CD8-positive, alpha-beta memory T cell (primary cell): Measurements from ENCODE around the gene RIC3. TPM values are rescaled to one million over a fixed set of nuclear protein-coding genes. Genes with fewer than 3 reads are reported as not detected.

Experiments used
- CTCF ChIA-PET: fragments of 350-600 bp; sonication (Branson Sonifier 250); formaldehyde crosslinking; loops from one replicate; lab custom pipeline; 2021; ENCODE audit warnings: antibody characterized with exemption; lab: Charles Lee
- POLR2A ChIA-PET: fragments of 350-600 bp; sonication (Branson Sonifier 250); formaldehyde crosslinking; loops from one replicate; lab custom pipeline; 2021; ENCODE audit warnings: antibody characterized with exemption; lab: Charles Lee
- DNase-seq, 5 donors: peaks; one replicate each; pipeline versions ENCODE4 v3.0.0 to v3.0.0-alpha.2; 2020 to 2022; ENCODE audit warnings: mixed read lengths in 1 of 5
- H3K27ac ChIP-seq: one replicate; pipeline ENCODE4 v1.7.0; 2013; ENCODE audit warnings: low read depth, mild to moderate bottlenecking, low read length, moderate library complexity
- H3K27me3 ChIP-seq: 2 replicates; pipeline ENCODE4 v1.7.0; 2013; ENCODE audit warnings: low read length, mild to moderate bottlenecking; ENCODE audit not compliant: insufficient read depth, poor library complexity, severe bottlenecking
- H3K36me3 ChIP-seq: 2 replicates; pipeline ENCODE4 v1.7.0; 2013; ENCODE audit warnings: mild to moderate bottlenecking, low read length, moderate library complexity; ENCODE audit not compliant: insufficient read depth
- H3K4me1 ChIP-seq: 2 replicates; pipeline ENCODE4 v1.7.0; 2013; ENCODE audit warnings: mild to moderate bottlenecking, low read length, moderate library complexity; ENCODE audit not compliant: insufficient read depth
- H3K4me3 ChIP-seq: 2 replicates; pipeline ENCODE4 v1.7.0; 2013; ENCODE audit warnings: mild to moderate bottlenecking, low read length
- H3K9me3 ChIP-seq: 2 replicates; pipeline ENCODE4 v1.7.0; 2013; ENCODE audit warnings: mild to moderate bottlenecking, low read length
- H3K27ac Mint-ChIP-seq, 8 donors: one replicate each; pipeline ENCODE4 v1.8.0; 2020 to 2021; ENCODE audit warnings: mixed read lengths in 8 of 8, mild to moderate bottlenecking in 6 of 8, inconsistent platforms in 3 of 8, moderate library complexity in 3 of 8
- H3K27me3 Mint-ChIP-seq, 2 donors: one replicate each; pipeline ENCODE4 v1.8.0; 2020 to 2021; ENCODE audit warnings: mixed read lengths in 2 of 2, mild to moderate bottlenecking in 1 of 2, moderate library complexity in 1 of 2
- H3K36me3 Mint-ChIP-seq, 3 donors: one replicate each; pipeline ENCODE4 v1.8.0; 2020 to 2021; ENCODE audit warnings: mixed read lengths in 3 of 3, inconsistent platforms in 1 of 3, mild to moderate bottlenecking in 1 of 3
- H3K4me1 Mint-ChIP-seq, 3 donors: one replicate each; pipeline ENCODE4 v1.8.0; 2020 to 2021; ENCODE audit warnings: mixed read lengths in 3 of 3, inconsistent platforms in 1 of 3, mild to moderate bottlenecking in 1 of 3
- H3K4me3 Mint-ChIP-seq, 7 donors: one replicate each; pipeline ENCODE4 v1.8.0; 2020 to 2021; ENCODE audit warnings: mixed read lengths in 7 of 7, mild to moderate bottlenecking in 6 of 7, moderate library complexity in 4 of 7, inconsistent platforms in 2 of 7
- H3K9me3 Mint-ChIP-seq, 5 donors: one replicate each; pipeline ENCODE4 v1.8.0; 2020 to 2022; ENCODE audit warnings: mixed read lengths in 5 of 5, mild to moderate bottlenecking in 3 of 5, moderate library complexity in 2 of 5, inconsistent platforms in 1 of 5
- polyA plus RNA-seq: library from polyadenylated mRNA; unstranded; fragments of 300-500 nt; fragmentation: Illumina TruSeq; gene quantifications from one replicate; pipeline ENCODE4 v1.2.3, GENCODE V29; 2021
- total RNA-seq, 2 experiments: library from RNA; stranded (reverse); gene quantifications; one replicate each; pipeline ENCODE4 v1.2.3, GENCODE V29; 2021

The RIC3 gene
- total and polyA plus RNA-seq, 3 experiments from 2014 or later, result 1.5 to 11.8 (median 9.4) TPM

DNA sequence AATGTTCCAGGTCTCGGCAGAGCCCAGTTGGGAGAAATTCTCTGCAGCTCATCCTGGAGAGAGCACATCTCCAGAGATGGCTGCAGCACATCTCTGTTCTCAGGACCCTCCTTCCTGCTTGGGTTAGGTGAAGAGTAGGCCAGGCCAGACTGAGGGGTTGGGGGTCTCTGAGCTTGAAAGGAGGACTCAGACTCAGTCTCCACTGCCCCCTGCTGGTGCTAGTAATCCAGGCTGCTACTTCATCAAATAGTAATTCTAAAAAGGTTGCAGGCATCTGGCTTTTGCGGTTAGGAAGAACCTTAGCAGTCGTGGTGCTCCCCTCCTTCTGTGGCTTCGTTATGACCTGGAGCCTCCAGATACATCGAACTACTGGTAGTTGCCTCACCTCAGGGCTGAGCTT, 78.1 kb downstream of the RIC3 start:
- H3K4me3 Mint-ChIP-seq, result no peak overlapping the region
- no peaks in the 10 kb centered on the region for H3K9me3 Mint-ChIP-seq
- Histone ChIP-seq H3K27ac (no peak overlapping the region), H3K27me3 (no peaks in the 10 kb centered on the region), H3K4me1 (no peaks in the 10 kb centered on the region), H3K4me3 (no peak overlapping the region), H3K9me3 (no peaks in the 10 kb centered on the region), H3K36me3 (no peaks in the 10 kb centered on the region)
- H3K4me1 Mint-ChIP-seq, result peaks cover 0 to 4% (median 0%) of the 10 kb centered on the region in 3 donors
- H3K36me3 Mint-ChIP-seq, result no peaks in the 10 kb centered on the region
- H3K27me3 Mint-ChIP-seq, result peaks cover 11% of the 10 kb centered on the region in 2 donors
- DNase-seq, result peak in 1 of 5 donors; percentile 26
- POLR2A ChIA-PET, result no interaction called here
- no peak overlapping the region for H3K27ac Mint-ChIP-seq
- CTCF ChIA-PET, result interaction anchor here (1.2 to 12.1 kb wide), 3 partner anchors 36 to 83 kb away, joined by 3 to 105 read pairs (median 8); no protein-coding TSS in a partner anchor

DNA sequence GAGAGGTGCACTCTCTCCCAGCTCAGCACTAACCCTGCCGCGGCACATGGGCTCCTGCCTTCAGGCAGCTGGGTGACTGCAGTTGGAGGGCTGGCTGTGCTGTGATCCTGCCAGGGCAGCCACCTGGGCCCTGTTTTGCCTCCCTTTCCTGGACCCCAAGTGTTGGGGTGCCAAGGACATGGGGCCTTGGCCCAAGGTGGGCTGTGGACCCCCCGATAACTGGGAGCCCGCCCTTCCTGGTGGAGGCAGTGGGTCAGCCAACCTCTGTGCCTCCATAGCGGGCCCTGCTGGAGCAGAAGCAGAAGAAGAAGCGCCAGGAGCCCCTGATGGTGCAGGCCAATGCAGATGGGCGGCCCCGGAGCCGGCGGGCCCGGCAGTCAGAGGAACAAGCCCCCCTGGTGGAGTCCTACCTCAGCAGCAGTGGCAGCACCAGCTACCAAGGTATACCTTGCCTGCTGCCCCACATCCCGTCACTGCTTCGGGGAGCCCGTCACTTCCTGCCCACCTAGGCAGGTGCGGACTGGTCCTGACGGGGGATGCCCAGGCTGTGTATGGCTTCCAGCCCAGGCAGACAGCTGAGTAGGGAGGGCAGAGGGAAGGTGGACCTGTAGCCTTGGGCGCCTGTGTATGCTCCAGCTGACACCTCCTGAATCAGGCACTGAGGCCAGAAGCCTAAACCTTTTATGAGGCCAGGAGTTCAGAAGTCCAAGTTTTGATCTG, 78.9 kb downstream of the RIC3 start:
- Mint-ChIP-seq H3K9me3 (no peaks in the 10 kb centered on the region), H3K36me3 (peaks cover 0 to 2% (median 0%) of the 10 kb centered on the region in 3 donors), H3K4me3 (no peak overlapping the region), H3K27me3 (peaks cover 14 to 18% of the 10 kb centered on the region in 2 donors), H3K27ac (no peak overlapping the region), H3K4me1 (peaks cover 0 to 4% (median 0%) of the 10 kb centered on the region in 3 donors)
- Histone ChIP-seq H3K27ac (no peak overlapping the region), H3K9me3 (no peaks in the 10 kb centered on the region), H3K4me3 (no peak overlapping the region), H3K36me3 (no peaks in the 10 kb centered on the region), H3K27me3 (no peaks in the 10 kb centered on the region), H3K4me1 (no peaks in the 10 kb centered on the region)
- POLR2A ChIA-PET, result no interaction called here
- peak in 1 of 5 donors; percentile 41 for DNase-seq
- CTCF ChIA-PET, result interaction anchor here (1.2 to 12.1 kb wide), 2 partner anchors 36 to 82 kb away, joined by 3 to 105 read pairs; no protein-coding TSS in a partner anchor

GRCh38 chr11:8087756-8088155, 81.1 kb downstream of the RIC3 start:
- Histone ChIP-seq H3K27ac (no peak overlapping the region), H3K27me3 (peaks cover 5% of the 10 kb centered on the region), H3K4me3 (no peak overlapping the region), H3K36me3 (no peaks in the 10 kb centered on the region), H3K4me1 (no peaks in the 10 kb centered on the region), H3K9me3 (no peaks in the 10 kb centered on the region)
- H3K36me3 Mint-ChIP-seq, result peaks cover 0 to 2% (median 0%) of the 10 kb centered on the region in 3 donors
- no peaks in the 10 kb centered on the region for H3K9me3 Mint-ChIP-seq
- peak in 1 of 5 donors; percentile 20 for DNase-seq
- peaks cover 20 to 39% of the 10 kb centered on the region in 2 donors for H3K27me3 Mint-ChIP-seq
- CTCF ChIA-PET, result interaction anchor here (1.4 to 3.3 kb wide), 3 partner anchors 11 to 81 kb away, joined by 3 to 11 read pairs (median 6); no protein-coding TSS in a partner anchor
- H3K27ac Mint-ChIP-seq, result no peak overlapping the region
- H3K4me1 Mint-ChIP-seq, result peaks cover 0 to 2% (median 0%) of the 10 kb centered on the region in 3 donors
- no peak overlapping the region for H3K4me3 Mint-ChIP-seq
- POLR2A ChIA-PET, result no interaction called here

GRCh38 chr11:8087185-8087584, 81.6 kb downstream of the RIC3 start:
- Histone ChIP-seq H3K4me1 (no peaks in the 10 kb centered on the region), H3K36me3 (no peaks in the 10 kb centered on the region), H3K27me3 (peaks cover 11% of the 10 kb centered on the region), H3K4me3 (no peak overlapping the region), H3K27ac (no peak overlapping the region), H3K9me3 (no peaks in the 10 kb centered on the region)
- POLR2A ChIA-PET, result no interaction called here
- DNase-seq, result peak in 1 of 5 donors; percentile 42
- CTCF ChIA-PET, result interaction anchor here (1.4 to 3.3 kb wide), 2 partner anchors 12 to 81 kb away, joined by 3 to 11 read pairs; no protein-coding TSS in a partner anchor
- Mint-ChIP-seq H3K9me3 (no peaks in the 10 kb centered on the region), H3K4me1 (peaks cover 0 to 3% (median 0%) of the 10 kb centered on the region in 3 donors), H3K36me3 (peaks cover 0 to 2% (median 0%) of the 10 kb centered on the region in 3 donors), H3K27me3 (peaks cover 21 to 45% of the 10 kb centered on the region in 2 donors), H3K27ac (no peak overlapping the region), H3K4me3 (no peak overlapping the region)

GRCh38 chr11:8086571-8086970, 82.3 kb downstream of the RIC3 start:
- DNase-seq, result peak in 1 of 5 donors; percentile 26
- Histone ChIP-seq H3K9me3 (no peaks in the 10 kb centered on the region), H3K4me1 (no peaks in the 10 kb centered on the region), H3K27ac (no peak overlapping the region), H3K27me3 (peaks cover 12% of the 10 kb centered on the region), H3K4me3 (no peak overlapping the region), H3K36me3 (no peaks in the 10 kb centered on the region)
- Mint-ChIP-seq H3K27me3 (peaks cover 24 to 51% of the 10 kb centered on the region in 2 donors), H3K4me1 (peaks cover 0 to 9% (median 4%) of the 10 kb centered on the region in 3 donors), H3K4me3 (no peak overlapping the region), H3K9me3 (no peaks in the 10 kb centered on the region), H3K36me3 (peaks cover 0 to 2% (median 0%) of the 10 kb centered on the region in 3 donors), H3K27ac (no peak overlapping the region)
- CTCF ChIA-PET, result interaction anchor here (1.4 to 3.3 kb wide), 2 partner anchors 13 to 80 kb away, joined by 3 to 11 read pairs; no protein-coding TSS in a partner anchor
- POLR2A ChIA-PET, result no interaction called here

- POLR2A ChIA-PET, result no interaction called here
- CTCF ChIA-PET, result interaction anchor here (3.3 kb wide), 1 partner anchor 13 kb away, joined by 11 read pairs; no protein-coding TSS in a partner anchor
- H3K4me3 Mint-ChIP-seq, result no peak overlapping the region
Measured at GRCh38 chr11:8086001-8086479, 82.8 kb downstream of the RIC3 start.

GRCh38 chr11:8085011-8085645, 83.7 kb downstream of the RIC3 start:
- CTCF ChIA-PET, result interaction anchor here (3.3 kb wide), 1 partner anchor 14 kb away, joined by 11 read pairs; no protein-coding TSS in a partner anchor
- POLR2A ChIA-PET, result no interaction called here
- peaks cover 12% of the 10 kb centered on the region for H3K27me3 ChIP-seq

More at GRCh38 chr11:8086001-8086479, 82.8 kb downstream of the RIC3 start:
- Histone ChIP-seq H3K36me3 (no peaks in the 10 kb centered on the region), H3K4me1 (no peaks in the 10 kb centered on the region), H3K27ac (no peak overlapping the region), H3K4me3 (no peak overlapping the region), H3K27me3 (peaks cover 12% of the 10 kb centered on the region), H3K9me3 (no peaks in the 10 kb centered on the region)
- no peak for DNase-seq
- H3K36me3 Mint-ChIP-seq, result peaks cover 0 to 2% (median 0%) of the 10 kb centered on the region in 3 donors
- H3K27ac Mint-ChIP-seq, result no peak overlapping the region
- peaks cover 22 to 51% of the 10 kb centered on the region in 2 donors for H3K27me3 Mint-ChIP-seq
- H3K4me1 Mint-ChIP-seq, result peaks cover 0 to 9% (median 4%) of the 10 kb centered on the region in 3 donors
- H3K9me3 Mint-ChIP-seq, result no peaks in the 10 kb centered on the region

More at GRCh38 chr11:8085011-8085645, 83.7 kb downstream of the RIC3 start:
- H3K36me3 ChIP-seq, result no peaks in the 10 kb centered on the region
- no peaks in the 10 kb centered on the region for H3K4me1 ChIP-seq
- Mint-ChIP-seq H3K27me3 (peaks cover 24 to 58% of the 10 kb centered on the region in 2 donors), H3K4me3 (no peak overlapping the region), H3K36me3 (peaks cover 0 to 2% (median 0%) of the 10 kb centered on the region in 3 donors), H3K9me3 (no peaks in the 10 kb centered on the region), H3K27ac (no peak overlapping the region), H3K4me1 (peaks cover 0 to 14% (median 7%) of the 10 kb centered on the region in 3 donors)
- peak in 1 of 5 donors; percentile 28 for DNase-seq
- no peaks in the 10 kb centered on the region for H3K9me3 ChIP-seq
- H3K27ac ChIP-seq, result no peak overlapping the region
- H3K4me3 ChIP-seq, result no peak overlapping the region
